Measurements from ENCODE around the gene SCN4A.
"Not testable (repeated sequence)": the region's sequence is repeated elsewhere in the genome, so short reads cannot be mapped to it uniquely, and the experiment has no call there.

SCN4A gene

GRCh38 chr17:63984651-63985386 is 12.1 kb upstream of the SCN4A start:
- no peak for DNase-seq

GRCh38 chr17:63984236-63984635 is 11.5 kb upstream of the SCN4A start:
- no peak for DNase-seq

- no peak for DNase-seq
Observed at GRCh38 chr17:63983320-63983719, 10.6 kb upstream of the SCN4A start.

- DNase-seq = not testable (repeated sequence)
Observed at GRCh38 chr17:63982641-63983040, 9.9 kb upstream of the SCN4A start.

- no peak for DNase-seq
Observed at GRCh38 chr17:63978272-63979200, 5.8 kb upstream of the SCN4A start.

GRCh38 chr17:63976702-63977101 is 4.0 kb upstream of the SCN4A start:
- DNase-seq = no peak

DNA sequence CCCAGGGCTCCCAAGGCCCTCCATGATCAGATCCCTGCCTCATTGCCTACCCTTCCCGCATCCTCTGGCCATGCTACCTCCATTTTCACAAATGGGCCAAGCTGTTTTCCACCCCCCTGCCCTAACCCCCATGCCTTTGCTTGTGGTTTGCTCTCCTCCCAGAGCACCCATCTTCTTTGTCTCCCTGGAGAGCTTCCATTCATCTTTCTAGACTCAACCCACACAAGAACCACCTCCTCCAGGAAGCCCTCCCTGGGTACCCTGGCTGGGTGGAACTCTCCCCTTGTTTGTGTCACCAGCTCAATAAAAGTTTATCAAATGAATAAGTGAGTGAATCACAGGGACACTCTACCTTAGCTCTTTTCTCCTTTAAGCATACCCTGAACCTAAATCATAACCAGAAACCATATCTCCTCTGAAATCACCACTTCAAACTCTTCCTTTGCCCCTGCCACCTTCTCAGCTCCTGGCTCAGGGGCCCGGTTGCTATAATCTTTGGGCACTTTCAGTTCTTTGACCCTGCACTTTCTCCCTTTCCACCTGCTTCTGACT is 2.9 kb upstream of the SCN4A start:
- DNase-seq = no peak

- DNase-seq = no peak
Observed at GRCh38 chr17:63974594-63975192, 2.0 kb upstream of the SCN4A start.

DNA sequence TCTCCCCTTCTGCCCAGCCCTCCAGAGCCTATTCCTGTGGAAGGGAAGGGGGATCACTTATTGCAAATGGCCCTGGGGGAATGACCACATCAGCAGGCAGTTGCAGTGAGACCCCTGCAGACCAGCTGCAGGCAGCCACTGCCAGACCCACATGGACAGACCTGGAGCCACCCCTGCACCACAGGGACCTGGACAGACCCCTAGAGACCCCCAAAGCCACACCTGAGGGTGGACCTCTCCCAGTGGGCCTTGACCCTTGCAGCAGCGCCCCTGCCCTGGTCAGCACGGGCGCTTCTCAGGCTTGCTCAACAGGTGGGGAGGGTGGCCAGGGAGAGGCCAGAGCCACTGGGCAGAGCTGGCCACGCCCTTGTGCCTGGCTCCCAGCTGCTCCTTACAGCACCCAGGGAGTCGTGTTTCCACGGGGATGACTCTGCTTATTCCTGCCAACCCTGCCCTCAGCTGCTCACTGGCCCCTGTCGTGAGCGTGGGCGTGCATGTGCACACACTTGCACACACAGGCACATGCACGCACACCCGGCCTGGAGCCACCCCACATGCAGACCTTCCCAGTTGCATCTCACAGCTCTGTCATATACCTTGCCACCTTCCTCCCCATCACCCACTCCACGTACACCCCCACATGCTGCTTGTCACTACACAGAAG is 1.3 kb upstream of the SCN4A start:
- DNase-seq = no peak

DNA sequence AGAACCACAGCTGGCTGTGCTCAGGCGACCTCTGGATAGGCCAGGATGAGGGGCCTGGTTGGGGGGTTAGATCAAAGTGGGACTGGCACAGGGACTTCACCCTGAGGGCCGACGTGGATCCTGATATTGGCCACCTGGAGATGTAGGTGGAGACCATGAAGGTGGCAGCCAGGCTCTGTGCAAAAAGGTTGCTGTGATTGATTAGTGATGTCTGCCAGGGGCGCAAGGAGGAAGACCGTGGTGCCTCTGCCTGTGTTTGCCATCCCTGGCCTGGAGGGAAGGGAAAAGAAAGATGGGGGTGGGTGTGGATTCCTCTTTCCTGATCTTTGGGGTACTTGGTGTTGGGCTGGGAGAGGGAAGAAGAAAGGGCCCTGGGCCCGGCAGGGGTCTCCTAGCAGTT is 529 bp upstream of the SCN4A start:
- DNase-seq = no peak

DNA sequence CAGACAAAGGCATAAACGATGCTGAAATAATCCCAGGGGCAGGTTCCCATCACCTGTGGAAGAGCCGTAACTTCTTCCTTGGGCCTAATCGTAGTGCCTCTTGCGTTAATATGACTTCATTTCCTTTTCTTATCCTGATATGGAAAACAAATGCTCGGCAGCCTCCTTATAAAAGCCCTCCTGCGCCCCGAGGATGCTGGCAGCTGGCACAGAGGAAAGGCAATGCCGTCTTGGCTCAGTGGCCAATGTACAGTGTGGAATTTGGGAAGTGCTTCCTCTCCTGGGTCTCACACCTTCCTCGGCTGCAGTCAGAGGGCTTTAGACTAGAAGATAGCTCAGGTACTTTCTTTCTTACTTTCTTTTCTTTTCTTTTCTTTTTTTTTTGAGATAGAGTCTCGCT is 3.4 kb downstream of the SCN4A start:
- DNase-seq = no peak

GRCh38 chr17:63967953-63968352 is 4.8 kb downstream of the SCN4A start:
- DNase-seq = no peak

GRCh38 chr17:63966646-63967264 is 6.0 kb downstream of the SCN4A start:
- DNase-seq = no peak

DNA sequence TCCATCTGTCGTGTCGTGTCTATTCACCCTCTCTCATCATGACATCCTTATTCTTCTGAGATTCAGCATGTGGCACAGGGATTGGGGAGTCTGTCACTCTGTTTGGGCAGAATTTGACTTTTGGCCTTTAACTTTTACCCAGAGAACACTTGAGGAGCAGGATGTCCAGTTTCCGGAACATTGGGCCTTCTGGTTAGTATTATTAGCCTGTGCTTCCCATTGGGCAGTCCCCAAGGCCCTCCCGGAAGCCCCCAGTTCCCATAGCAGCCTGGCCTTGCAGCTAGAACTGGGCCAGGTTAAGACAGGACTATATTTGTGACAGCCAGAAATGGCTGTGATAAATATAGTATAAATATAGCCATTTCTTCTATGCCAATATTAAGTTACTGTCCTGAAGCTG is 9.6 kb downstream of the SCN4A start:
- no peak for DNase-seq

DNA sequence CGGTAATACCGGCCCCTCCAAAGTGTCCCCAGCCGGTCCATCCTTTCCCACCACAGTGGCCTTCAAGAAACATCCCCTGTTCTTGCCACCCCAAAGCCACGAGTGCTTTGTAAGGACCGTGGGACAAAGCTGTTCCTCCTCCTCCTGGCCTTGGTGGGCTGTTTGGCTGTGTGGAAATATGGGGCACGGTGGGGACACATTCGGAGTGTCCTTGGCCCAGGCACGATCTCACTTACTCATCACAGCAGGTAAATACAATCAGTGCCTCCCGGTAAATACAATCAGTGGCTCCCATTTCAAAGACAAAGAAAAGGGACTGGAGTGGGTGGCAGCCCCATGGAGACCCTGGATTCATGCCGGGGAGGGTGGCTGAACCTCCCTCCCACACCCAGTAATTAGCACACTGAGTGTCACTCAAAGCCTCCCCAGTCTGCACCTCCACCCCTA is 10.4 kb downstream of the SCN4A start:
- no peak for DNase-seq

GRCh38 chr17:63961355-63962212 is 11.1 kb downstream of the SCN4A start:
- DNase-seq = no peak

- no peak for DNase-seq
Observed at GRCh38 chr17:63960430-63960829, 12.3 kb downstream of the SCN4A start.

- no peak for DNase-seq
Observed at GRCh38 chr17:63960006-63960405, 12.7 kb downstream of the SCN4A start.

DNA sequence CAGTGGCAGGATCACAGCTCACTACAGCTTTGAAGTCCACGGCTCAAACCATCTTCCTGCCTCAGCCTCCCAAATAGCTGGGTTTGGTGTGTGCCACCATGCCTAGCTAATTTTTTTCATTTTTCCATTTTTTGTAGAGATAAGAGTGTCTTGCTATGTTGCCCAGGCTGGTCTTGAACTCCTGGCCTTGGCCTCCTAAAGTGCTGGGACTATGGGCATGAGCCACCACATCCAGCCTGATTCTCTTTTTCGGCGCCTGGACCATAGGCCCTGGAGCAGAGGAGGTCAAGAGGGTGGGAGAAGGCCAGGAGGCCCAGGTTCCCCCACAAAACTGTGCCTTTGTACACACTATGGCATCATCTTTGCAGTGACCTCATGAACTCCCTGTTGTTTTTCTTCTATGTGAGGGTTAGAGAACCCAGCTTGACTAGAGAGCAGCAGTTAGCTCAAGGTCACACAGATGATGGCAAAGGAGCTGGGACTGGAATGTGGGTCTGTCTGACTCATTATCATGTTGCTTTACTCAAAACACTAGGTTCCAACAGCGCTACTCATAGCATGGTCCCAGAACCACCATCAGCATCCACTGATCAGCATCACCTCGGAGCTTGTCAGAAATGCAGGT is 16.3 kb downstream of the SCN4A start:
- no peak for DNase-seq

GRCh38 chr17:63955791-63956190 is 16.9 kb downstream of the SCN4A start:
- DNase-seq = no peak

DNA sequence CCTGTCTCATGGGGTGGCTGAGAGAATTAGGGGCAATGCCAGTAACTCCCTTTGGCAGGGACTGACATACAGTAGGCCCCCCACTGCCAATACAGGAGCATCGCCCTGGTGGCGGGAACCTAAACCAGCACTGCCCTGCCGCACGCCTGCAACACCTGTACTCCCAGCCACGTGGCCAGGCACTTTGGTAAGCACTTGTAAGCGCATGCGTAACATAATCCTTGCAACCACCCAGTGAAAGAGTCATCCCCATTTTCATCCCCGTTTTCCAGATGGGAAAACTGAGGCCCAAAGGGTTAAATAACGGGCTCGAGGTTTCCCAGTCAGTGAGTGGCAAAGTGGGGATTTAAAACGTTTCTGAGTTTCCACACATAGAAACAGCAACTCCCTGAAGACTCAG is 17.5 kb downstream of the SCN4A start:
- DNase-seq = no peak

All from activated CD4-positive, alpha-beta T cell treated with anti-CD3 and anti-CD28 coated beads for 1 hour (primary cell).